Stimulated activated CD4-positive, alpha-beta T cell treated with anti-CD3 and anti-CD28 coated beads, TNF-alpha, amount 100 ng/mL, for 48 hours (primary cell): ENCODE measurements around the gene S100A5.

Experiments
- DNase-seq, 3 donors: peaks; one replicate each; pipeline ENCODE4 v3.0.0-alpha.2; 2020; ENCODE audit warnings: low read depth in 3 of 3

S100A5 gene

DNA sequence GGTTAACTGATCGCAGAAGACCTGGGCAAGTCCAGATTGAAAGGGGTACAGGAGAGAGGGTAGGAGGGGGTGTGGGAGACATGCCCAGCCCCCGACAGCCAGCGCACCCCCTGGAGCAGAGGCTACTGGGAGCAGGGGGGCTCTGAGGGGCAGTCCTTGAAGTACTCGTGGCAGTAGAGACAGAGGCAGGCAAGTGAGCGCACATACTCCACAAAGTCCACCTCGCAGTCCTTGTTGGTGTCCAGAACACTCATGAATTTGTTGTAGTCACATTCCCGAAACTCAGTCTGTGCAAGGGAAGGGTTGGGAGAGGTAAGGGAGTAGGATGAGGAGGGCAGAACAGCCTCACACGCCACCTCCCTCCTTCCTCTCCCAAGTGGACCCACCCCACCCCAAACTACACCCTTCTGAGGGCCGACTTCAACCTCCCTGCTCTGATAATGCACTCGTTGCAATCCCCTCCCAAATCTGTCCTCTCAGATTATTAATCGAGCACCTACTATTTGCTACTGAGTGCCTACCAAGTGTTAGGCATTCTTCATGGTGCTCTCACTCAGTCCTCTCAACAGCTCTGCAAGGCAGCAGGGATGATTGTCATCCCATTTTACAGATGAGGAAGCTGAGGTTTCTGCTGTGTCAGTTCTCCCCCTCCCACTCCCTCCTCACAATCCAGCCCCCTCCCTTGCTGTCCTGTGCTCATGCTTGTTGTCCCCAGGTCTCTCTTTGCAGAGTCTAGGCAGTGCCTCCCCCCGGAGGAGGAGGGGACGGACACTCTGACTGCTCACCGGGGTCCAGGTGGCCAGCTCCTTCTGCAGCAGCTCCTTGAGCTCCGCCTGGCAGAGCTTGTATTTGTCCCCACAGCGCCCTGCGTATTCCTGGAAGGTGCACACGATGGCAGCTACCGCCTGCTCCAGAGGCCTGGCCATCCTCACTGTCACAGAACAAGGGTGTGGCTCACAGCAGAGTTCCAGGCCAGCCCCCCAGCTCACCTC, 7.1 kb upstream of the S100A5 start:
- DNase-seq: no peak

DNA sequence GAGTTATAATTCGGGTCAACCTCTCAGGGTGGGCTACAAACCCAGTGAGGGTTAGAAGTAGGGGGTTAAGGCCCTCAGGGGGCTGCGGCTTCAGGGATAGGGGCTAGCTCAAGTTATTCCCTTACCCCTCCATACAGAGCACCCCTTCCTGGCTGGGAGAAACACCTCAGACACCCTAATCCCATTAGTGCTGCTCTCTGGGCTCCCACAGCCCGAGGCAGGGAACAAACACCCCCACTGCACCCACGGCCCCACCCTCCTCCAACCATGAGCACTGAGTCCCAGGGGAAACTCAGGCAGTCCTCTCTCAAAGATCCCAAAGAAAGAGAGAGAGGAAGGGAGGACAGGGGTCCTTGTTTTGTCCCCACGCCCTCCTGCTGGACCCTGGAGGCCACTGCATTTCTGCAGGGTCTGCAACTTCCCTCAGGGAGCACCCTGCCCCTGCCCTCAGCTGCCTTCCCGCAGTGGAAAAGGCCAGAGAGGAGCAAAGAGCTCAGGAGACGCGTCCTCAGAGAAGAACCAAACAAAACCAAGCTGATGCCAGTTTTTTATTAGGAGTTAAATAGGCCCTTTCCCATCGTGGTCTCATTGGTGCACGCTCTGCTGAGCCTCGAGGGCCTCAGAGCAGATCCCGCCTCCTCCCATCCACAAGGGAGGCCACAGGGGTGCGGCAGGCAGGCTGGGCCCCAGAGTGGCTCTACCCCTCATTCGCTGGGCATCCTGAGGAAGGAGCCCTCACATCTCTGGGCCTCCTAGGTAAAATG, 6.2 kb upstream of the S100A5 start:
- DNase-seq: no peak

DNA sequence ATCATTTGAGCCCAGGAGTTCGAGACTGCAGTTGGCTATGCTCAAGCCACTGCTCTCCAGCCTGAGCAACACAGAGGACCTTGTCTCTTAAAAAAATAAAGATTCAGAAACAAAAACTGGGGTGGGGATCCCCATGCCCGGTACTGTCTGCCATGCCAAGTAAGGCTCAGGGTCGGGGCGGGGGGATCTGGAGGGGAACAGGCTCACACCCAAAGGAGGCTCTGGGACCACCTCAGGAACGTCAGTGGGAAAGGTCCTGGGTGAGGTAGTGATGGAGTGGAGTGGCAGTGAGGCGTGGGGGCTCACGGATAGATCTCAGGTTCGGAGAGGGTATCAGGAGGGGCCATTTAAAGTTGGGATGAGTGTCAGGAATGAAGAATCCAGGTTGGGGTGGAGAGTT, 5.6 kb upstream of the S100A5 start:
- DNase-seq: no peak

DNA sequence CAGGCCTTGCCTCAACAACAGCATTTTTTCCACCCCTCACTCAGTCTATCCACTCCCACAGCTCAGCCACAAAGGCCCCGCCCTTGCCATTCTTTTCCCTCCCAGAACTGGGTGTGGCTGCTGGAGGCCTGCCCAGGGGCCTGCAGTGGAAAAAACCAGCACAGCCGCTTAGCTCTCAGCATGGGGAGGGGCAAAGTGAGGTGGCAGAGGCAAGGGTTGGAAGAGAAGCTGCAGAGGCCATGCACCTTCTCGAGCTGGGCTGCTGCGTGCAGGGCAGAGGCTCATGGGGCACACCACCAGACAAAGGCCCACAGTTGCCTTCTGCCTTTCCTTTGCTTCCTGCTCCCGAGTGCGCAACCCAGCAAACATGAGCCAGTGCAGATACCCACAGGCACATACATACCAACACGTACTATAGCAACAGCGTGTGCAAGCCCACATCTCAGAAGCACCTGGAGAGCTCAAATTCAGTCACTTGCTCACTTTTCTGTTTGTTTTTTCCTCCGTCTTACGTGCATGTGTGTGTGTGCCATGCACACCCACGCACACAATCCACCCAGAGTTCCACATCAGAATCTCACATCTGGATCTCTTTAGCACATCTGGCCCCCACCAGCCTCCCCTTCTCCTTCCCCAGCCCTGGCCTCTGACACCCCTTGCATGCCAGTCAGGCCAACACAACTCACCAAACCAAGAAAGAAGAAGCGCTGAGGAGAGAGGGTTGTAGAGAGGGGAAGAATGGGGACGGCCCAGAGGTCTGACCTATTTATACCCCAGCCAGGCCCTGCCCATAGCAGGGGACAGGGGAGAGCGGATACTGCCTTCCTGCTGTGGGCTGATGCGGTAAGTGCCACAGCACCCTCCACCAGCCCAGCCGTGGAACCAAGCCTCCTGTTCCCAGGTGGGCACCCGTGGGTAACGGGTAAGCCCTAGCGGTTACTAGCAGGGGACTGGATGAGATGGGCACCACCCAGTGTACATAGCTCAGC, 4.6 kb upstream of the S100A5 start, which contains the start of gene S100A4:
Gene S100A4, minus strand, starts transcription at position 740 of the 989 bp plus-strand sequence. CDS start 1,012 bp downstream, outside the sequence.
- DNase-seq: peak; percentile 87 to 95 (median 88)

DNA sequence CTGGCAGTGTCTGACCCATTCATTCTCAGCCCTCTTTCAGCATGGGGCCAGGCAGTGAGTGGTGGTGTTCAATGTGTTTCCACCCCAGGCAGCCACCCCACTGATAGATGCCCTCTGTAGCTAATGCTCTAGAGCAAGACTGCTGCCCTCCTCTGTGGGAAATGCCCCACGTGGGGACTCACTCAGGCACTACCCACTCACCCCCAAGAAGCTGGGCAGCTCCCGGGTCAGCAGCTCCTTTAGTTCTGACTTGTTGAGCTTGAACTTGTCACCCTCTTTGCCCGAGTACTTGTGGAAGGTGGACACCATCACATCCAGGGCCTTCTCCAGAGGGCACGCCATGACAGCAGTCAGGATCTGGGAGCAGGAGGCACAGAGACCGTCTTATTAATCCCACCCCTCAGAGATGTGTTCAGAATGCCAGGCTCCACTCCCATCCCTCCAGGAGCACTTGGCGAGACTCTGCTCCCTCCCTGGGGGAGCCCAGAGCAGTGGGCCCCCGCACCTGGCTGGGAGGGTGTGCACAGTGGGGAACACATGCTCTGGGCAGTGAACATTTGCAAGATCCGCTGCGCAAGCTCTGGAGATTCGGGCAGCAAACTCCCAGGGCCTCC, 3.8 kb upstream of the S100A5 start:
- DNase-seq: no peak

DNA sequence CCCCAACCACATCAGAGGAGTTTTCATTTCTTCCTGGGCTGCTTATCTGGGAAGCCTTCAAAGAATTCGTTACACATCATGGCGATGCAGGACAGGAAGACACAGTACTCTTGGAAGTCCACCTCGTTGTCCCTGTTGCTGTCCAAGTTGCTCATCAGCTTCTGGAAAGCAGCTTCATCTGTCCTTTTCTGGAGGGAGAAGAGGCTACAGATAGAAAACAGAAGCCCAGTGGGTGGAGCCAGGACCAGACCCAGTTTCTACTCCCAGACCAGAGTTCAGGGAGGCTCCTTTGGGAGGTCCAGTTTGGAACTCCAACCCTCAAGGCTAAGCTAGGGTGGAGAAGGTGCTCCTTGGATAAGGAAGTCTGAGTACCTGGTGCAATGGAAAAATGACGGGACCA, 3.0 kb upstream of the S100A5 start:
- no peak for DNase-seq

DNA sequence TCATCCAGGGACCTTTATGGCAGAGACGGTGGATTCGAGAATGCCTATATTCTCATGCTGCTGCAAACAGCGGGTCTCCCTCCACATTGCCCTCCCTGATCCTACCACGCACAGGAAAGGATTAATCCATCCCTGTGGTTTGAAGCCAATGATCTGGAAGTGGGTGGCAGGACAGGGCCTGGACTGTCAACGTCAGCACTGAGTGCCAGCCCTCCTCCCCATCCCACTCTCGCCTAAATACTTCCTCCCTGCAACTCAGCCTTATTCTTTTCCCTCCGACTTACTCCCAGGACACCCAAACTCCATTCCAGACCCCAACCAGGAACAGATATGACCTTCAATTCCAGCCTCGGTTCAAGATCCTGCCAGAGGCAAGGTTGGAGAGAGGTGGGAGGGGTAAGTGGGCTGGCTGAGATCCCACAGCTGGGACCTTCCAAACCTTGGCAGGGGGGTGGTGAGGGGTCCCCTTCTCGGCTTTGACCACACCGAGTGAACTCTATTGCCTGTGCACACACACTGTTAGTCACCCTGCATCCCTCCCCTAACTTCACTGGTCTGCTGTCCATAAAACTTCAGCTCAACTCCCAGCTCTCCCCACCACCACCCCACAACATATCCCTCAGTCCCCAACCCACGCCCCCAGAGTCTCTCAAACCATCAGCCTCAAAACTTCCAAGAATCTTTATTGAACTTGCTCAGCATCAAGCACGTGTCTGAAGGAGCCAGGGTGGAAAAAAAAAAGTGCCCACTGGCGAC, 2.4 kb upstream of the S100A5 start:
- no peak for DNase-seq

DNA sequence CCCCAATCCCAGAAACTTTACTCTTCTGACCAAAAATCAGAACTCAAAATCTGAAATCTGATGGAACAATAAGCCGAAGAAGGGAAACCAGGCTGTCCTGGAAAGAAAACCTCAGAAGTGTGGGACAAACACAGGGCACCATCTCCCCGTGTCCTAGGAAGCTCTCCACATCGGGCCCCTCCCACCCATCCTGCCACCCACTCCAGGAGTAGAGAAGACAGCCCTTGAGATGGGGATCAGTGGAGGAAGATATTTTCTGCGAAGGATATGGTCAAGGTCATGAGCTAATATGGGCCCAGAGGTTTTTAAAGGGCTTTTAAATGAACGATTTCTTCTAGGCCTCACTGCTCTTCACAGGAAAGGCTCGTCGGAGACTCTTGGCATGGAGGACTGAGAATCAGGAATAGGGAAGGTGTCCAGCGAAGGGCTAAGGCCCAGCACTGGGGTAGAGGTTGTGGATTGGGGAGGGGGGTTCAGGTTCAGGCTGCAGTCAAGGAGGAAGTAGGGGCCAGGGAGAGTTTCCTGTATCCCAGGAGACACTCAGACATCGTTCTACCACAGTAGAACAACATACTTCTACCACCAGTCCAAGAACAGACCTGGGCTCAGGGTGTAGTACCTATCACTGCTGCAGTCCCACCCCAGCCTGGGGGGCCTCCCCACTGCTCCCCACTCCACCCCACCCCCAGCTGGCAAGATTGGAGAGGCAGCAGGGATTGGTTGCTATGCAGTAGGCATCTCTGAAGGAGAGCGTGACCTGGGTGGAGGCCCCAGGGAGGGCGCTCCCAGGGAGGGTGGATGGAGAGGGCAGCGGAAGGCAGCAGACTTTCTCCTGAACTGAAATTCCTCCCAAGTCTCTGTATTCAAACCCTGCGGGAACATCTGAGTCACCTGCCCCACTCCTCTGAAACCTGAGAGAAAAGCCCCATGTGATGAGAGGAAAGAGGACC, 1.2 kb upstream of the S100A5 start:
- no peak for DNase-seq

DNA sequence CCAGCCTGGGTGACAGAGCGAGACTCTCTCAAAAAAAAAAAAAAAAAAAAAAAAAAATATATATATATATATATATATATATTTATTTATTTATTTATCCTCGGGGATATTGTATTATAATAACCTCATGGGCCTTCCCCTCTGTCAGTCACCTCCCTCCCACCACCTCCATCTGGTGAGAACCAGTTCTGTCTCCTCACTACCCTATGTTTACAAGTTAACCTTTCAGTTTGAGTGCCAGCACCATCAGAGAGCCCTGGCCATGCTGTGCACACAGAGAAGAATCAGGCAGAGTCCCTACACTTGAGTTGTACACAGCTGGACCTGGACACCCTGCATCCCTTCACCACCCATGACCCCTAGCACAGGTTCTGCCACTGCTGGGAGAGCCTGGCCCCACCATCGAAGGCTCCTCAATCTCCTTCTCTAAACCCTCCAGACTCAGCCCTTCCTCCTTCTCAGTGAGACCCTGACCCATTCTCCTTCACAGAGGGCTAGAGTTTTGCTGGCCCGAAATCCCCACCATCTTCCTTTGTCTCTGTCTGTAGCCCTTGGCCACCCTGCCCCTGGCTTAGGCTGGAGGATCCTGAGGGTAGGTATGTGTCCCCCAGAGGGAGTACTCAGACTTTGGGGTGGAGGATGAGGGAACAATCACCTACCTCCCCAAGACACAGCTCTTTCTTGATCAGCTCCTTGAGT, 1.2 kb downstream of the S100A5 start:
- DNase-seq: no peak

DNA sequence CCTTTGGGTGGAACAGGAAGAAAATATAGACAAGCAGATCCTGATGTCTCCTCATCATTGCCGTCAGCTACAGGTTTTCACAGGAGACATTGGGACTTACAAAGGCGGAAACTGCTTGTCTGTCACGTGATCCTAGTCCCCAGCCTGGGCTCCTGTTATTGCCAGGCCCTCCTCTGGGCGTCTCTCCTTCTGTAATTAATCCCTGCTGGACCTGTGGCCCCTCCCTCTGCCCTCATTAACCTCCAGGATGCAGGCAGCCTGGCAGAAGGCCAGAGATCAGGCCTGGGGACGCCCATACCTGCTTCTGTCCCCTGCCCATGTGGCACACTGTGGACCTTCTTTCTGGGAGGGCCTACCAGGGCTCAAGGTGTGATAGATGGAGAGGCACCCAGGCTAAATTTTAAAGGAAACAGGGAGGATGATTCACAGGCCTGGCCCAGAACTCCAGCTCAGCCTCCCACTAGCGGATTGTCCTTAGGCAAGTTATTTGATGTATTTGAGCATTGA, 2.4 kb downstream of the S100A5 start:
- DNase-seq: no peak

DNA sequence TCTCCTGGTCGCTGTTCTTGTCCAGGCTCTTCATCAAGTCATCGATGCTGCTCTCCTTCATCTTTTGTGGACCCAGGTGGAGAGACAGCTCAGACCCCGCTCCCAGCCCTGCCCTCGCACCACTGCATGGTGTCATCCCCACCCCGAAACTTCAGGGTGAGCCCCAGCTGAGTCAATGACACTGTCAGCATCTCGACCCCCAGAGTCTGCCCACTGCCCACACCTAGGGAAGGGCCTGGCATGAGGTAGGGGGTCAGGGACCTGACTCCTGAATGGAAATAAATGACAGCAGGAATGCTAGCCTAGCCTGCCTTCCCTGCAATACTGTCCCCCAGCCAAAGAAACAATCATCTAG, 3.4 kb downstream of the S100A5 start:
- no peak for DNase-seq

DNA sequence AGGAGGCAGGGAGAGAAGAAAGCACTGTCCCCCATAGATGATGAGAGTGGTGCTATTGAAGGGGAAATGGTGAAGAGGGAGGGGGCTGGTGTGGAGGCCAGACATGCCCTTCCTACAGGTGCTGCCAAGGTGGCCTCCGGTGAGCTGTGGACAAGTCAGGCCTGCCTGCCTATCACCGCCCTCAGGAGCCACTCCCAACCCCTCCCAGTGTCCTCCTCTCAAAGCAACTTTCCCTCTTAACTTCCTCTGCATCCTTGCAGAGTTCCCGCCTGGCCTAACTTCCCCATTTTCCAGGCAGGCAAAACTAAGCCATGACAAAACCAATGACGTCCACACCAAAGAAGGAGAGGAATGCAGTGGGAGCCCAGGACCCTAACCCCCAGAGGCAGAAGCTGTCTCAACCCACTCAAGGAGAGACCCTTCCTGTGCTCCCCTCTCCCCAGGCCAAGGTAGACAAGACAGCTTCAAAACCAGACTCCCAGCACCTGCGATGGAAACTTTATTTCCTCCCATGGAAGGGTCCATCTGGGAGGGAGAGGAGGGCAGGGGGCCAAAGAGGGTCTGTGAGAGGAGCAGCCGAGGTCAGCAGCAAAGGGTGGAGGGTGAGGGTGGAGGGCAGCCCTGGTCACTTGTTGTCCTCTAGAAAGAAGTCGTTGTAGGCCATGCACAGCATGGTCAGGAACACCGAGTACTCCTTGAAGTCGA, 3.9 kb downstream of the S100A5 start:
- no peak for DNase-seq

DNA sequence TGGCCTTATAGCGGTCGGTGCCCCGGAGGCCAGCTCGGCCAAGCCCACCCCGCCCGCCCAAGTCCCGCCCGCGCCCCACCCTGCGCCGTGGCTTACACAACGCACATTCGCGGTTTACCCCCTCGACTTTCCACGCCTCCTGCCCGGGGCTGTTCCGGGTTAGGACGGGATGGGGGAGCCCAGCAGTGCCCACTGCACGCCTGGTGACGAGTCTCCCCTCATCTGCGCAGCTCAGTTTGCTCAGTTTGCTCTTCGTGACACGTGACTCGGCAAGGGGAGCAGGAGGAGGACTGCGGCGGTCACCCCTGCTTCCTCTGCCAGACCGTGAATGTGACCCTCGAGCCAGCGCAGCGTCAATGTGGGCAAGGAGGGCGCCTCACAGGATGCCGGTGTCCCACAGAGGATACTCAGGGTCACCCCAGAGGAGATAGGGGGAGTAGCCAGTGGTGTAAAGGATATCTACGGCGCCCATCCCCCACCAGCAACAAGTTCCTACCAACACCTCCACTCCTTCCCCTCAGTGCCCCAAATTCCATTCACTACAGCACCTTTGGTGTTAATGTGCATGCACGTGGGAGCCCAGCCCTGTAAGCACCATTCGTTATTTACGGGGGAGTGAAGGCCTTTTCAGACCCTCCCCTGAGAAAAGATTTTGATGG, 4.6 kb downstream of the S100A5 start:
- peak; percentile 54 to 74 (median 67) for DNase-seq

DNA sequence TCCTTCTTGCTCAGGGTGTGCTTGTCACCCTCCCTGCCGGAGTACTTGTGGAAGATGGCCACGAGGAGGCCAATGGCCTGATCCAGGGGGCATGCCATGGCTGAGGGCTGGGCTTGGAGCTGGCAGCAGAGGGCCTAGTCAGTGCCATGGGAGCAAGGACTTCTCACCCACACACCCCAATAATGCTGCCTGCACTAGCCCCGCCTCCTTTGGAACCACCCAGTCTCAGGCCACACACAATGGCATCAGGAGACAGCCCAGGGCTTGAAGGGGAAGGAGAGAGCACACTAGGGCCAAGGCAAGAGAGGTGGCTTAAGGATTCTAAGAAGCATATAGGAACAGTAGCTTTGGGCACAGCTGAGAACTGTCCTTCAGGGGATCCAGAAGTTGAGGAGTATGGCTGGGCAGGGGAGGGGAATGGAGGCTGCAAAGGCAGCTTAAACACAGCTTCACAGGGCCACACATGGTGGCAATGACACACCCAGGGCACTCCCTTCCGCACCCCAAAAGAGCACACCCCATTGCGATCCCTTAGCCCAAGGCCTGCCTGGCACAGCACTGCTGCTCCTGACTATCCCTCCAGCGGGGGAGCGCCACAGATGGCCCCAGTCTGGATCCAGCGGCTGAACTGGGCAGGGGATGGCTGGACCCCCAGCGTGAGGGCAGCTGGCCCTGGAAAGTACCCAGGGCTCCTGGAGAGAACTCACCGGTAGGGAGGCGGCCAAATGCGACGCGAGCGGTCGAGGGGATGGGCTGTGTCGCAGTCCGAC, 5.3 kb downstream of the S100A5 start, which contains the start of gene S100A6:
Gene S100A6, minus strand, starts transcription at position 750 of the 770 bp plus-strand sequence. Its CDS starts 652 bp downstream, at position 98.
- no peak for DNase-seq

DNA sequence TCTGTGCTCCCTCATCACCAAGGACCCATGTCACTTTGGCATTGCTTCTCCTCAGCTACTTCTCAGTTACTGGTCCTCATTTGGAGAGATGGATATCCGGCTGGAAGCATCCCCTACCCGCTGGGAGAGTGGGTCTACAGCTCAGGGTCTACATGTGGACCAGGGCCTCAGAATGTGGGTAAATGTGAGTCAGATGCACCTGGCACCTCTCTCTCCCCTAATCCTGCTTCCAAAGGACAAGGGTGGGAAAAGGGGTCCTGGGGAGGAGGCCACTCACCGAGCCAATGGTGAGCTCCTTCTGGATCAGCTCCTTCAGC, 5.9 kb downstream of the S100A5 start:
- DNase-seq: no peak

DNA sequence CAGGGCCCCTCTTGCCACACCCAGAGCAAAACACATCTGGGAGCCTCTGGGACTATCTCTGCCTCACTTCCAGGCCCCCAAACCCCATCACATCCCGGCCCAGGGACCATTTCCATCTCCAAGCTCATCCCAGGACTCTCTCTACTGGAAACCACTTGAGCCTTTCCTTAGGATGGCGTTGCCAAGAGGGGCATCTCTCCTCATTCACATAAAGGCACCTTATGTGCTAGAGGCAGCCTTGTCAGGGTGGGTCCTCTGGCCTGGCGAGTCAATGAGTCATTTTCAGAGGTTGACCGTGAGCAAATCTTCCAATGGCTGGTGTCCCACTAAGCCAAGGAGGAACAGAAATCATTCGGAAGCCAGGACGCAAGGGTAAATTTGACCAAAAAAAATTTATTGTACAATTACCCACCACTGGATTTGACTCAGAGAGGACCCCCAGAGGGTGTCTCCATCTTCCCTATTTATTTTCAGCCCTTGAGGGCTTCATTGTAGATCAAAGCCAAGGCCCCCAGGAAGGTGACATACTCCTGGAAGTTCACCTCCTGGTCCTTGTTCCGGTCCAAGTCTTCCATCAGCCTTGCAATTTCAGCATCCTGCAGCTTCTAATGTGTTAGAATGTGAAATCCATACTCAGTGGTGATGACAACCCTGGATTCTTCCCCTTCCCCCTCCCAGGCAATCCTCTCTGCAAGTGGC, 6.4 kb downstream of the S100A5 start:
- DNase-seq: no peak
